CD4-positive, alpha-beta T cell treated with Interferon alpha-2 for 1 hour (primary cell): ENCODE measurements around the gene RTBDN.

Experiments used
- DNase-seq, 2 donors: peaks; one replicate each; pipeline ENCODE4 v3.0.0-alpha.2; 2020 to 2022

The RTBDN gene

GRCh38 chr19:12778017-12778904, 56.1 kb downstream of the RTBDN start:
- DNase-seq: peak; percentile 55 to 60

GRCh38 chr19:12777217-12778016, 57.0 kb downstream of the RTBDN start:
- DNase-seq: peak; percentile 77 to 86
